ENCODE measurements around the gene TUBB2A.
"Not testable (repeated sequence)": the region's sequence is repeated elsewhere in the genome, so short reads cannot be mapped to it uniquely, and the experiment has no call there.

The TUBB2A gene

DNA sequence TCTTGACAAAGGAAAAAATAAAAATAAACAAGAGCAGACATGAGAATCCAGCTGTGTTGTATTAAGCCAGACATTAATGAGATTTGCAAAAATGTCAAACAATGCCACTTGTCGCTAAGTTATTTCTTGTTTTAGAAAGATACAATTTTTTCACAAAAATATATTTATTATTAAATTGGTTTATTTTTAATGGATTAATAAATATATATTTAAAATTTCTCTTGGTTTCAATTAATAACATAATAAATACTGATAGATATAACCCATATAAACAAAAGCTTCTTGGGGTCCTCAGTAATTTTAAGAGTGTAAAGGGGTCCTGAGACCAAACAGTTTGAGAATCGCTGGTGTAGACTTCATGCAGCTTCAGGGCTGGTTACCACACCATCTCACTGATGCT, 44.0 kb upstream of the TUBB2A start:
- POLR2A ChIA-PET, result no interaction called here
- DNase-seq (ENCODE audit: extremely low spot score), result no peak
- no peak for TF ChIP-seq SUZ12 (IDR thresholded peaks at IDR 0.05)
- TF ChIP-seq NFRKB (IDR thresholded peaks at IDR 0.05), result no peak
- no peak for TF ChIP-seq LEF1 (IDR thresholded peaks at IDR 0.05; ENCODE audit: borderline replicate concordance)
- no peak for TF ChIP-seq TARDBP (IDR thresholded peaks at IDR 0.05)
- TF ChIP-seq HDGF (IDR thresholded peaks at IDR 0.05; ENCODE audit: borderline replicate concordance), result no peak
- no peak for TF ChIP-seq FOXK2 (IDR thresholded peaks at IDR 0.05)
- TF ChIP-seq ARNT (IDR thresholded peaks at IDR 0.05), result no peak
- no peak for TF ChIP-seq L3MBTL2 (conservative IDR thresholded peaks at IDR 0.05)
- no peak for TF ChIP-seq BHLHE40 (IDR thresholded peaks at IDR 0.05; ENCODE audit: borderline replicate concordance)
- no peak for TF ChIP-seq ELF4 (IDR thresholded peaks at IDR 0.05)
- TF ChIP-seq SP1 (IDR thresholded peaks at IDR 0.05), result no peak
- TF ChIP-seq ZNF384 (IDR thresholded peaks at IDR 0.05), result no peak
- no peak for TF ChIP-seq FOXM1 (IDR thresholded peaks at IDR 0.05; ENCODE audit: borderline replicate concordance)
- no peak for TF ChIP-seq CTBP1 (IDR thresholded peaks at IDR 0.05; ENCODE audit: borderline replicate concordance)
- no peak for TF ChIP-seq FOXA1 (IDR thresholded peaks at IDR 0.05)
- TF ChIP-seq, protein P1, sequence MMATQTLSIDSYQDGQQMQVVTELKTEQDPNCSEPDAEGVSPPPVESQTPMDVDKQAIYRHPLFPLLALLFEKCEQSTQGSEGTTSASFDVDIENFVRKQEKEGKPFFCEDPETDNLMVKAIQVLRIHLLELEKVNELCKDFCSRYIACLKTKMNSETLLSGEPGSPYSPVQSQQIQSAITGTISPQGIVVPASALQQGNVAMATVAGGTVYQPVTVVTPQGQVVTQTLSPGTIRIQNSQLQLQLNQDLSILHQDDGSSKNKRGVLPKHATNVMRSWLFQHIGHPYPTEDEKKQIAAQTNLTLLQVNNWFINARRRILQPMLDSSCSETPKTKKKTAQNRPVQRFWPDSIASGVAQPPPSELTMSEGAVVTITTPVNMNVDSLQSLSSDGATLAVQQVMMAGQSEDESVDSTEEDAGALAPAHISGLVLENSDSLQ (IDR thresholded peaks at IDR 0.05), result no peak
- CTCF ChIA-PET, result interaction anchor here (1.2 kb wide), 1 partner anchor 50 kb away, joined by 3 read pairs; no protein-coding TSS in a partner anchor

DNA sequence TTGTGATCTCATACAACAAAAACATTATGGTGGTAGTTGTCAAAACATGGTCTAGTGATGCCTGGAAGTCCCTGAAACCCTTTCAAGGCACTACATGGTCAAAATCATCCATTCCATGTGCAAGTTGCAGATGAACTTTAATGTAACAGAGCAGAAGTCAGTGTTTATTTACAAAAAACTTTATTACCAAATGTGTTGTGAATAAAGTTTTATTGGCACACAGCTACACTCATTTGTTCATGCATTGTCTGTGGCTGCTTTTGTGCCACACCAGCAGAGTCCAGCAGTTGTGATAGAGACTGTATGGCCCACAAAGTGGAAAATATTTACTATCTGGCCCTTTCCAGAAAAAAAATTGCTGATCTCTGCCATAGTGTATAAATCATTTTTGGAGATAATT, 43.3 kb upstream of the TUBB2A start:
- ChIA-PET POLR2A (no interaction called here), CTCF (interaction anchor here (0.6 to 1.2 kb wide), 2 partner anchors 51 to 69 kb away, joined by 3 read pairs; no protein-coding TSS in a partner anchor)
- TF ChIP-seq FOXM1 (IDR thresholded peaks at IDR 0.05; ENCODE audit: borderline replicate concordance) (no peak), TARDBP (IDR thresholded peaks at IDR 0.05) (no peak), L3MBTL2 (conservative IDR thresholded peaks at IDR 0.05) (no peak), ARNT (IDR thresholded peaks at IDR 0.05) (no peak), FOXA1 (IDR thresholded peaks at IDR 0.05) (no peak), NFRKB (IDR thresholded peaks at IDR 0.05) (no peak), SP1 (IDR thresholded peaks at IDR 0.05) (no peak), HDGF (IDR thresholded peaks at IDR 0.05; ENCODE audit: borderline replicate concordance) (no peak), BHLHE40 (IDR thresholded peaks at IDR 0.05; ENCODE audit: borderline replicate concordance) (no peak), ELF4 (IDR thresholded peaks at IDR 0.05) (no peak), ZNF384 (IDR thresholded peaks at IDR 0.05) (no peak), CTBP1 (IDR thresholded peaks at IDR 0.05; ENCODE audit: borderline replicate concordance) (no peak)
- TF ChIP-seq, protein P1 (IDR thresholded peaks at IDR 0.05), result no peak
- no peak for DNase-seq (ENCODE audit: extremely low spot score)

DNA sequence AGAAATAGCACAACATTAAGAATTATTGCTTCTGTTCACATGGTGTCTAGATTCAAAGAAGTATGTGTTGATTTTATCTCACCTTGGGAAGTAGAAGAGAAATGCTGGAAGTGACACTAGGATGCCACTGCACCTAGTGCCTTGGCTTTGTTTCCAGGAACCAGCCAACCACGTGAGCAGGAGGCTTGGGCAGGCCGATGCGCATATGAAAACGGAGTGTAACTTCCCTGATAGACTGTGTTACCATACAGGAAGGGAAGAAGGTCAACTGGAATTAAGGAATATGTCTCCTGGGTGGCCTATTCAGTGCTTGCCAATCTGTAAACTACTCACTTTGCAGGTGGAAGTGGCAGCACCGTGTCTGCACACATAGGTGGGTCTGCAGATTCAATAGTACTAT, 42.0 kb upstream of the TUBB2A start:
- CTCF ChIA-PET, result no interaction called here
- no peak for TF ChIP-seq L3MBTL2 (conservative IDR thresholded peaks at IDR 0.05)
- no peak for TF ChIP-seq FOXA1 (IDR thresholded peaks at IDR 0.05)
- TF ChIP-seq HDGF (IDR thresholded peaks at IDR 0.05; ENCODE audit: borderline replicate concordance), result no peak
- TF ChIP-seq SUZ12 (IDR thresholded peaks at IDR 0.05), result no peak
- no peak for TF ChIP-seq ELF4 (IDR thresholded peaks at IDR 0.05)
- TF ChIP-seq LEF1 (IDR thresholded peaks at IDR 0.05; ENCODE audit: borderline replicate concordance), result no peak
- TF ChIP-seq ZNF384 (IDR thresholded peaks at IDR 0.05), result no peak
- no peak for TF ChIP-seq SP1 (IDR thresholded peaks at IDR 0.05)
- TF ChIP-seq FOXK2 (IDR thresholded peaks at IDR 0.05), result no peak
- DNase-seq (ENCODE audit: extremely low spot score), result no peak
- POLR2A ChIA-PET, result no interaction called here

DNA sequence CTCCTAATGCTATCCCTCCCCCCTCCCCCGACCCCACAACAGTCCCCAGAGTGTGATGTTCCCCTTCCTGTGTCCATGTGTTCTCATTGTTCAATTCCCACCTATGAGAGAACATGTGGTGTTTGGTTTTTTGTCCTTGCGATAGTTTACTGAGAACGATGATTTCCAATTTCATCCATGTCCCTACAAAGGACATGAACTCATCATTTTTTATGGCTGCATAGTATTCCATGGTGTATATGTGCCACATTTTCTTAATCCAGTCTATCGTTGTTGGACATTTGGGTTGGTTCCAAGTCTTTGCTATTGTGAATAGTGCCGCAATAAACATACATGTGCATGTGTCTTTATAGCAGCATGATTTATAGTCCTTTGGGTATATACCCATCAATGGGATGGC, 40.4 kb upstream of the TUBB2A start:
- POLR2A ChIA-PET; DNase-seq (ENCODE audit: extremely low spot score); CTCF ChIA-PET: not testable (repeated sequence)

DNA sequence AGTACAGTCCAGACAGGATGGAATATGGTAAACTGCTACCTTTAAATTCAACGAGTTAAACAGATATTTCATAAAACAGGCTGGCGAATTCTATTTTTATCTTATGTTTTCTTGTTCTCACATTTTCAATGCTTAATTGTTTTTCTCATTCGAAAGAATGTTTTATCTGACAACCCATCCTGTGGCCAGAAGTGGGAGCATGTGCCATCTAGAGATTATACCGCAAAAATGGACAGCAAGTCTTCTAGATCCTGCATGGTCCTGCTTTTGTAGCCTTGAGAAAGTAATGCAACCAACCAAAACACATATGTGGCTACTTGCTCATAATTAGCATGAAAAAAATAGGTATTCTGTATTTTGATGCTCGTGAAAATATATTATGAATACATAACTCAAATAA, 39.4 kb upstream of the TUBB2A start:
- CTCF ChIA-PET, result interaction anchor here (0.6 to 1.4 kb wide), 4 partner anchors 12 to 66 kb away, joined by 3 to 6 read pairs (median 4); no protein-coding TSS in a partner anchor
- POLR2A ChIA-PET, result no interaction called here
- TF ChIP-seq TARDBP (IDR thresholded peaks at IDR 0.05), result no peak
- no peak for TF ChIP-seq NFRKB (IDR thresholded peaks at IDR 0.05)
- no peak for TF ChIP-seq ELF4 (IDR thresholded peaks at IDR 0.05)
- no peak for TF ChIP-seq HDGF (IDR thresholded peaks at IDR 0.05; ENCODE audit: borderline replicate concordance)
- no peak for TF ChIP-seq SP1 (IDR thresholded peaks at IDR 0.05)
- no peak for TF ChIP-seq LEF1 (IDR thresholded peaks at IDR 0.05; ENCODE audit: borderline replicate concordance)
- DNase-seq (ENCODE audit: extremely low spot score), result no peak

DNA sequence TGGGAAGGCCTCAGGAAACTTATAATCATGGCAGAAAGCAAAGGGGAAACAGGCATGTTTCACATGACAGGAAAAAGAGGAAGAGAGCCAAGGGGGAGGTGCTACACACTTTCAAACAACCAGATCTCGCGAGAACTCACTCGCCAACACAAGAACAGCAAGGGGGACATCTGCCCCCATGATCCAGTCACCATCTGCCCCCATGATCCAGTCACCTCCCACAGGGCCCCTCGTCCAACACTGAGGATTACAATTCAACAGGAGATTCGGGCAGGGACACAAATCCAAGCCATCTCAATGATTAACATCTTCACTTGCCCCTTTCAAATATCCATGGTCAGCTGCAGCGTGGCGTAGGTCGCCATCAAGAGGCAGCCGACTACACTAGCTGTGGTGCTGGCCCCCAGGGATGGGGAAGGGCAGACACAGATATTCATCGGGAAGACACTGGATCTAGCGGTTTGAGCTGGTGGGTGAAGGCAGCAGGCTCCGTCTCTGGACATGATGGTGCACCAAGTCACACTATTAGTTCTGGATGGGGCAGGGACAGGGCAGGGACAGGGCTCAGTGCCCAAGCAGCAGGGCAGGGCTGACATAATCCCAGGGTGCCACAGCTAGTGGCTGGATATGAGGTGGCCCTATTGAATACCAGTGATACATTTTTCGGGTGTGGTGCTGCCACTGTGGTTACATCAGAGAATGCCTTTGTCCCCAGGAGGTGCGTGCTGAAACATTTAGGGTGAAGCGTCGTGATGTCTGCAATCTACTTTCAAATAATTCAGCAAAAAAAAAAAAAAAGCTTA, 38.6 kb upstream of the TUBB2A start:
- no peak for DNase-seq (ENCODE audit: extremely low spot score)
- POLR2A ChIA-PET, result interaction anchor here (1.8 kb wide), 1 partner anchor 31 kb away, joined by 5 read pairs; no protein-coding TSS in a partner anchor
- CTCF ChIA-PET, result interaction anchor here (0.6 to 1.4 kb wide), 6 partner anchors 12 to 76 kb away, joined by 3 to 6 read pairs (median 4); no protein-coding TSS in a partner anchor
- TF ChIP-seq, protein P1 (IDR thresholded peaks at IDR 0.05), result no peak
- TF ChIP-seq BHLHE40 (IDR thresholded peaks at IDR 0.05; ENCODE audit: borderline replicate concordance), result no peak
- TF ChIP-seq LEF1 (IDR thresholded peaks at IDR 0.05; ENCODE audit: borderline replicate concordance), result no peak
- no peak for TF ChIP-seq TARDBP (IDR thresholded peaks at IDR 0.05)
- no peak for TF ChIP-seq SUZ12 (IDR thresholded peaks at IDR 0.05)
- TF ChIP-seq FOXK2 (IDR thresholded peaks at IDR 0.05), result no peak
- TF ChIP-seq ELF4 (IDR thresholded peaks at IDR 0.05), result no peak
- TF ChIP-seq ARNT (IDR thresholded peaks at IDR 0.05), result no peak
- no peak for TF ChIP-seq NFRKB (IDR thresholded peaks at IDR 0.05)
- TF ChIP-seq CTBP1 (IDR thresholded peaks at IDR 0.05; ENCODE audit: borderline replicate concordance), result no peak

Data from HEK293T (cell line).